Left lung (tissue), 10 donors: ENCODE measurements around the gene CLCN1. TPM values are rescaled to one million over a fixed set of nuclear protein-coding genes. Genes with fewer than 3 reads are reported as not detected.

Experiments
- ATAC-seq: fragments of 200-7000 bp; cut with Tn5 transposase; one replicate; pipeline ENCODE4 v1.9.1; 2020; ENCODE audit warnings: moderate library complexity
- DNase-seq, 4 donors: peaks; one replicate each; pipeline ENCODE4 v3.0.0-alpha.2; 2013 to 2020
- H3K27ac ChIP-seq, 2 donors: fragments of 200-600 bp; sonication (generic) in 1 of 2; one replicate each; pipeline versions ENCODE4 v1.5.0 to v1.8.0; 2020 to 2021
- H3K27me3 ChIP-seq, 2 donors: fragments of 200-600 bp; sonication (generic) in 1 of 2; one replicate each; pipeline versions ENCODE4 v1.5.0 to v1.8.0; 2020 to 2021
- H3K36me3 ChIP-seq, 2 donors: fragments of 200-600 bp; sonication (generic) in 1 of 2; one replicate each; pipeline versions ENCODE4 v1.5.0 to v1.8.0; 2020 to 2021
- H3K4me1 ChIP-seq, 2 donors: fragments of 200-600 bp; one replicate each; pipeline ENCODE4 v1.8.0; 2021
- H3K4me3 ChIP-seq, 2 donors: fragments of 200-600 bp; sonication (generic) in 1 of 2; one replicate each; pipeline versions ENCODE4 v1.5.0 to v1.8.0; 2020 to 2021; ENCODE audit warnings: mild to moderate bottlenecking in 1 of 2
- H3K9me3 ChIP-seq, 2 donors: fragments of 200-600 bp; sonication (generic) in 1 of 2; one replicate each; pipeline versions ENCODE4 v1.5.0 to v1.8.0; 2020 to 2021
- CTCF ChIP-seq, 2 donors: fragments of 200-600 bp; sonication (generic) in 1 of 2; IDR thresholded peaks; one replicate each; pipeline versions ENCODE4 v1.5.0 to v1.8.0; 2021; ENCODE audit warnings: antibody characterized with exemption in 2 of 2
- intact Hi-C, 2 donors: fragments of 100-400 bp; cut with DNase I; formaldehyde crosslinking; loops; one replicate each; pipeline versions ENCODE4 v1.11.2 to v1.14.2; 2022
- polyA plus RNA-seq, 6 donors: library from polyadenylated mRNA; unstranded; fragments of 120-200 nt; gene quantifications; one replicate each; pipeline ENCODE4 v1.2.1, GENCODE V29; 2013; ENCODE audit not compliant: insufficient read length in 6 of 6
- total RNA-seq, 2 donors: library from RNA; stranded (reverse); fragmentation: NEBNext Ultra II Directional; extraction: Animal tissue kit (Norgen Biotek cat#: 25700); gene quantifications; one replicate each; pipeline ENCODE4 v1.2.1, GENCODE V29; 2021
- donor health status: DM: no; HTN: yes; CAD: no.
- donor health status: DM: no; HTN: no; CAD: no.

The CLCN1 gene
- total and polyA plus RNA-seq, 8 donors = 0.08 to 0.09 (median 0.08) TPM; not detected in 5

DNA sequence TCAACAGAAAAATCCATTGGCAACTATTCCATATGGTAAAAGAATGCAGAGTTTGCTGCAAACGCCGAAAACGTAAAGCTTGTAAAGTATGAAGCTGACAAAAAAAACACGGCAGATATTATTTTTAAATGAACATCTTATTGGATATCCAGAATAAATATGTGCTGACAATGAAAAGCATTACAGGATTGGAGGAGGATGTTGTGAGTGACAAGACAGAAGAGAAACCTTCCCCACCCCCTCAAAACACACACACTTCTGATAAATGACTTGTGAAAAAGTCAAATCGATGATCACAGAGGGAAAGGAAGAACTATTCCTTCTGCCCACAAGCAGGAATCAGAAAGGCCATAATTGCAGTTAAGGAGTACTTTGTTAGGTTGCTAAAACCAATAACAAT, 32.0 kb downstream of the CLCN1 start:
- TF ChIP-seq CTCF (IDR thresholded peaks at IDR 0.05) = no peak
- H3K4me1 ChIP-seq = peaks cover 0 to 4% of the 10 kb centered on the region in 2 donors
- ATAC-seq (no peak), DNase-seq (no peak)
- no peaks in the 10 kb centered on the region for H3K36me3 ChIP-seq
- intact Hi-C loops = no loop called here
- H3K27me3 ChIP-seq = peaks cover 0 to 24% of the 10 kb centered on the region in 2 donors
- no peak overlapping the region for H3K4me3 ChIP-seq
- no peaks in the 10 kb centered on the region for H3K9me3 ChIP-seq
- no peak overlapping the region for H3K27ac ChIP-seq

GRCh38 chr7:143351060-143351459, 35.1 kb downstream of the CLCN1 start:
- intact Hi-C loops = no loop called here
- no peak for TF ChIP-seq CTCF (IDR thresholded peaks at IDR 0.05)
- no peaks in the 10 kb centered on the region for H3K4me1 ChIP-seq

DNA sequence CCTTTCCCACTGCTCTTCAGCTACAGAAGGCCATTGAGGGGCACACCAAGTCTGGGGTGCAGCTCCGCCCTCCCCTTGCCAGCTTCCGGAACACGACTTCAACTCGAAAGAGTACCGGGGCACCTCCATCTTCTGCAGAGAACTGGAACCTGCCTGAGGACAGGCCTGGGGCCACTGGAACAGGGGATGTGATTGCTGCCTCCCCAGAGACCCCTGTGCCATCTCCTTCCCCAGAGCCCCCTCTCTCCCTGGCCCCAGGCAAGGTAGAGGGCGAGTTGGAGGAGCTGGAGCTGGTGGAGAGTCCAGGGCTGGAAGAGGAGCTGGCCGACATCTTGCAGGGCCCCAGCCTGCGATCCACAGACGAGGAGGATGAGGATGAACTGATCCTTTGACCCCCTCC, 35.7 kb downstream of the CLCN1 start:
- no peaks in the 10 kb centered on the region for H3K36me3 ChIP-seq
- H3K9me3 ChIP-seq = no peaks in the 10 kb centered on the region
- H3K4me3 ChIP-seq = no peak overlapping the region
- H3K27ac ChIP-seq = no peak overlapping the region
- H3K27me3 ChIP-seq = peaks cover 0 to 8% of the 10 kb centered on the region in 2 donors
- no peak for ATAC-seq
- intact Hi-C loops = no loop called here
- no peak for DNase-seq
- H3K4me1 ChIP-seq = no peaks in the 10 kb centered on the region
- no peak for TF ChIP-seq CTCF (IDR thresholded peaks at IDR 0.05)

More at GRCh38 chr7:143351060-143351459, 35.1 kb downstream of the CLCN1 start:
- no peak overlapping the region for H3K4me3 ChIP-seq
- ATAC-seq = no peak
- no peaks in the 10 kb centered on the region for H3K36me3 ChIP-seq
- peaks cover 0 to 13% of the 10 kb centered on the region in 2 donors for H3K27me3 ChIP-seq
- no peak for DNase-seq
- H3K27ac ChIP-seq = no peak overlapping the region
- no peaks in the 10 kb centered on the region for H3K9me3 ChIP-seq

- ATAC-seq (no peak), DNase-seq (no peak)
- no peak overlapping the region for H3K27ac ChIP-seq
- no peak overlapping the region for H3K4me3 ChIP-seq
- TF ChIP-seq CTCF (IDR thresholded peaks at IDR 0.05) = no peak
- H3K27me3 ChIP-seq = peaks cover 0 to 5% of the 10 kb centered on the region in 2 donors
- intact Hi-C loops = no loop called here
- H3K9me3 ChIP-seq = no peaks in the 10 kb centered on the region
- no peaks in the 10 kb centered on the region for H3K4me1 ChIP-seq
- H3K36me3 ChIP-seq = no peaks in the 10 kb centered on the region
Measured at GRCh38 chr7:143352531-143353002, 36.7 kb downstream of the CLCN1 start.

DNA sequence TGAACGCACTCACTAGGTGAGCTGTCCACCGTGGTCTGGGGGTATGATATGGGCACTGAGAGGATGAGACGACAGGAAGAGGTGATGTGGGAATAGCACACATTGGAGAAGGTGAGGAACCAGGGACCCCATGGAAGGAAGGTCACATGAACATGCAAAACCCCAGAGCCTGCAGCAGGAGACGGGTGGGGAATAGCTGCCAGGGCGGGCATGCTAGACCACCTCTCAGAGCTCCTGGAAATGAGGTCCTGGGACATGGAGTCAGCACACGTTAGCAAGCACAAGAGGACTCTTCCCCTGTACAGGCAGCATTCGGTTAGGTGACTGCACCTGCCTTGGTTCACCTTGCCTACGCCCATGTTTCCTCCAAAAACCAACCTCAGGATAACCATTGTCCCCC, 38.5 kb downstream of the CLCN1 start:
- intact Hi-C loops = no loop called here
- no peak for DNase-seq
- Histone ChIP-seq H3K4me3 (no peak overlapping the region), H3K36me3 (no peaks in the 10 kb centered on the region), H3K4me1 (no peaks in the 10 kb centered on the region), H3K27me3 (peaks cover 0 to 15% of the 10 kb centered on the region in 2 donors), H3K27ac (no peak overlapping the region), H3K9me3 (no peaks in the 10 kb centered on the region)
- ATAC-seq = no peak
- no peak for TF ChIP-seq CTCF (IDR thresholded peaks at IDR 0.05)
